Prostate gland (tissue), 2 donors: Measurements from ENCODE around the gene DNAAF5. TPM values are rescaled to one million over a fixed set of nuclear protein-coding genes. Genes with fewer than 3 reads are reported as not detected.
A peak's percentile ranks its signal among the peaks of the same experiment; 100 is the strongest.

ENCODE experiments used
- DNase-seq: peaks from one replicate; pipeline ENCODE4 v3.0.0-alpha.2; 2019; ENCODE audit warnings: low spot score
- H3K27ac ChIP-seq, 2 donors: fragments of 200-600 bp; sonication (generic); 2 replicates each; pipeline ENCODE4 v1.5.1; 2017 to 2019
- H3K27me3 ChIP-seq: fragments of 200-600 bp; sonication (generic); replicated peaks from 2 replicates; pipeline ENCODE4 v1.5.1; 2019; ENCODE audit not compliant: insufficient read depth
- H3K36me3 ChIP-seq, 2 donors: fragments of 200-600 bp; sonication (generic); 1 replicate in 1 of 2; 2 replicates in 1 of 2; pipeline versions ENCODE4 v1.5.1 to v1.8.1; 2017 to 2019
- H3K4me1 ChIP-seq: fragments of 200-600 bp; sonication (generic); replicated peaks from 2 replicates; pipeline ENCODE4 v1.5.1; 2019
- H3K4me3 ChIP-seq, 2 donors: fragments of 200-600 bp; sonication (generic); 2 replicates each; pipeline ENCODE4 v1.5.1; 2017 to 2019
- H3K9me3 ChIP-seq: fragments of 200-600 bp; sonication (generic); 2 replicates; pipeline ENCODE4 v1.5.1; 2017
- POLR2A ChIP-seq: fragments of 450-650 bp; IDR thresholded peaks from one replicate; pipeline ENCODE4 v1.6.1; 2016; ENCODE audit warnings: antibody characterized with exemption, mild to moderate bottlenecking
- POLR2AphosphoS5 ChIP-seq: sonication (generic); formaldehyde crosslinking; IDR thresholded peaks from one replicate; pipeline ENCODE4 v1.6.1; 2017; ENCODE audit warnings: antibody characterized with exemption
- WGBS: methylation state at CpG from one replicate; pipeline ENCODE4 v1.1.5; 2018; 5-methylcytosine and 5-hydroxymethylcytosine counted together
- intact Hi-C: fragments of 100-400 bp; cut with DNase I; formaldehyde crosslinking; loops from one replicate; pipeline ENCODE4 v1.14.2; 2022
- total RNA-seq, 2 donors: library from RNA; depleted of rRNA; stranded (reverse); fragments of >200 nt; gene quantifications; one replicate each; pipeline ENCODE4 v1.1.0, GENCODE V29; 2016
- TF ChIP-seq, protein P1 (sequence below), 4 experiments: fragments of 200-600 bp in 2 of 4; fragments of 450-650 bp in 2 of 4; sonication (generic) in 2 of 4; IDR thresholded peaks; 1 replicate in 3 of 4; 2 replicates in 1 of 4; pipeline ENCODE4 v1.5.1; 2016 to 2019; ENCODE audit warnings: antibody characterized with exemption in 4 of 4, mild to moderate bottlenecking in 2 of 4, moderate library complexity in 2 of 4

DNAAF5 gene
- total RNA-seq, 2 donors from 2014 or later, result 30.8 to 52.0 TPM

DNA sequence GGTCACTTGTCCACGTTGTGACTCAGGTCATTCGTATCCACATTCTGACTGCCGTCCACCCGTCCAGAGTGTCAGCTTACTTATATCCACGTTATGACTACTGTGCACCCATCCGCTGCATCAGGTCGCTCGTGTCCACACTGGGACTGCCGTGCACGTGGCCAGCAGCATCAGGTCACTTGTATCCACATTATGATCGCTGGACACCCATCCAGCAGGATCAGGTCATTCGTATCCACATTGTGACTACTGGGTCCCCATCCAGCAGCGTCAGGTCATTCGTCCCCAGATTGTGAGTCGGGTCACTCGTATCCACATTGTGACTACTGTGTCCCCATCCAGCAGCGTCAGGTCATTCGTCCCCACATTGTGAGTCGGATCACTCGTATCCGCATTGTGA, 58.5 kb downstream of the DNAAF5 start:
- Histone ChIP-seq H3K36me3 (no peaks in the 10 kb centered on the region), H3K27me3 (no peaks in the 10 kb centered on the region), H3K4me1 (no peaks in the 10 kb centered on the region), H3K27ac (no peak overlapping the region), H3K4me3 (no peak overlapping the region), H3K9me3 (no peaks in the 10 kb centered on the region)
- no peak for DNase-seq
- TF ChIP-seq POLR2A (no peak), POLR2AphosphoS5 (no peak)
- TF ChIP-seq, protein P1, sequence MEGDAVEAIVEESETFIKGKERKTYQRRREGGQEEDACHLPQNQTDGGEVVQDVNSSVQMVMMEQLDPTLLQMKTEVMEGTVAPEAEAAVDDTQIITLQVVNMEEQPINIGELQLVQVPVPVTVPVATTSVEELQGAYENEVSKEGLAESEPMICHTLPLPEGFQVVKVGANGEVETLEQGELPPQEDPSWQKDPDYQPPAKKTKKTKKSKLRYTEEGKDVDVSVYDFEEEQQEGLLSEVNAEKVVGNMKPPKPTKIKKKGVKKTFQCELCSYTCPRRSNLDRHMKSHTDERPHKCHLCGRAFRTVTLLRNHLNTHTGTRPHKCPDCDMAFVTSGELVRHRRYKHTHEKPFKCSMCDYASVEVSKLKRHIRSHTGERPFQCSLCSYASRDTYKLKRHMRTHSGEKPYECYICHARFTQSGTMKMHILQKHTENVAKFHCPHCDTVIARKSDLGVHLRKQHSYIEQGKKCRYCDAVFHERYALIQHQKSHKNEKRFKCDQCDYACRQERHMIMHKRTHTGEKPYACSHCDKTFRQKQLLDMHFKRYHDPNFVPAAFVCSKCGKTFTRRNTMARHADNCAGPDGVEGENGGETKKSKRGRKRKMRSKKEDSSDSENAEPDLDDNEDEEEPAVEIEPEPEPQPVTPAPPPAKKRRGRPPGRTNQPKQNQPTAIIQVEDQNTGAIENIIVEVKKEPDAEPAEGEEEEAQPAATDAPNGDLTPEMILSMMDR (IDR thresholded peaks at IDR 0.05), result no peak
- intact Hi-C loops, result no loop called here
- 96% methylated on average over 21 of the region's 21 CpGs for WGBS

- H3K4me3 ChIP-seq, result no peak overlapping the region
- TF ChIP-seq, protein P1 (IDR thresholded peaks at IDR 0.05), result no peak
- no peak for TF ChIP-seq POLR2A
- TF ChIP-seq POLR2AphosphoS5, result no peak
- WGBS, result 91% methylated on average over 10 of the region's 10 CpGs
- no peaks in the 10 kb centered on the region for H3K27me3 ChIP-seq
- H3K27ac ChIP-seq, result no peak overlapping the region
- no peak for DNase-seq
- H3K36me3 ChIP-seq, result no peaks in the 10 kb centered on the region
- H3K4me1 ChIP-seq, result no peaks in the 10 kb centered on the region
- intact Hi-C loops, result no loop called here
- no peaks in the 10 kb centered on the region for H3K9me3 ChIP-seq
These were observed 58.9 kb downstream of the DNAAF5 start for GRCh38 chr7:785416-785815.

GRCh38 chr7:786472-787255, 60.2 kb downstream of the DNAAF5 start:
- no peaks in the 10 kb centered on the region for H3K27me3 ChIP-seq
- WGBS, result 55% methylated on average over 10 of the region's 11 CpGs
- peak; percentile 61 for DNase-seq
- no peak overlapping the region for H3K4me3 ChIP-seq
- TF ChIP-seq, protein P1 (IDR thresholded peaks at IDR 0.05), result peak; percentile 84 to 89 (median 86)
- TF ChIP-seq POLR2AphosphoS5 (peak; percentile 52), POLR2A (no peak)
- H3K9me3 ChIP-seq, result no peaks in the 10 kb centered on the region
- no peak overlapping the region for H3K27ac ChIP-seq
- H3K4me1 ChIP-seq, result no peaks in the 10 kb centered on the region
- intact Hi-C loops, result loop anchor here (2.0 kb wide), 1 partner anchor 86 kb away; no protein-coding TSS in a partner anchor
- no peaks in the 10 kb centered on the region for H3K36me3 ChIP-seq

- Histone ChIP-seq H3K4me1 (no peaks in the 10 kb centered on the region), H3K27ac (no peak overlapping the region), H3K4me3 (no peak overlapping the region), H3K9me3 (no peaks in the 10 kb centered on the region), H3K36me3 (no peaks in the 10 kb centered on the region), H3K27me3 (no peaks in the 10 kb centered on the region)
- intact Hi-C loops, result loop anchor here (2.0 kb wide), 1 partner anchor 85 kb away; no protein-coding TSS in a partner anchor
- WGBS, result 95% methylated on average over 17 of the region's 27 CpGs
- no peak for TF ChIP-seq POLR2AphosphoS5
- no peak for TF ChIP-seq POLR2A
- TF ChIP-seq, protein P1 (IDR thresholded peaks at IDR 0.05), result no peak
- no peak for DNase-seq
These were observed 61.1 kb downstream of the DNAAF5 start for GRCh38 chr7:787332-788240.
